Body of pancreas (tissue), 4 donors: ENCODE data around the gene TTC33.

Source experiments
- POLR2A ChIP-seq, 3 donors: fragments of 450-650 bp; IDR thresholded peaks; one replicate each; pipeline ENCODE4 v1.6.1; 2016; ENCODE audit warnings: antibody characterized with exemption in 3 of 3, mild to moderate bottlenecking in 2 of 3
- TF ChIP-seq, protein P1 (sequence below), 7 experiments: fragments of 450-650 bp in 4 of 7; fragments of 200-600 bp in 3 of 7; sonication (generic) in 3 of 7; IDR thresholded peaks; one replicate each; pipeline ENCODE4 v1.5.1; 2016 to 2019; ENCODE audit warnings: antibody characterized with exemption in 7 of 7

DNA sequence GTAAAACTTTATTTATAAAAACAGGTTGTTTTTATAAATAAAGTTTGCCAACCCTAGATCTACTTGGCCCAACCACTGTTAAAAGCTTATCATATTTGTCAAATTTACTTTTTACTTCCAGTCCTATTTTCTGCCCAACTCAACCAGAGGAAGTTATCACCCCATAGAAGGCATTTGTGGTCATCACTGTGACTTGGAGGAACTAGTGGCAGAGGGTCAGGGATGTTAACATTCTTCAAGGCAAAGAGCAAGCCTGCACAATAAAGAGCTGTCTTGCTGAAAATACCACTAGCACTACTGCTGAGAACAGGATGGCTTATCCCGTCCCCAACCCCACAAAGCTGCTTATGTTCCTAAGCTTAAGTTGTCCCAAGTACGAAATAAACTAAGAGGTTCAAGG is 22.3 kb downstream of the TTC33 start:
- TF ChIP-seq, protein P1, sequence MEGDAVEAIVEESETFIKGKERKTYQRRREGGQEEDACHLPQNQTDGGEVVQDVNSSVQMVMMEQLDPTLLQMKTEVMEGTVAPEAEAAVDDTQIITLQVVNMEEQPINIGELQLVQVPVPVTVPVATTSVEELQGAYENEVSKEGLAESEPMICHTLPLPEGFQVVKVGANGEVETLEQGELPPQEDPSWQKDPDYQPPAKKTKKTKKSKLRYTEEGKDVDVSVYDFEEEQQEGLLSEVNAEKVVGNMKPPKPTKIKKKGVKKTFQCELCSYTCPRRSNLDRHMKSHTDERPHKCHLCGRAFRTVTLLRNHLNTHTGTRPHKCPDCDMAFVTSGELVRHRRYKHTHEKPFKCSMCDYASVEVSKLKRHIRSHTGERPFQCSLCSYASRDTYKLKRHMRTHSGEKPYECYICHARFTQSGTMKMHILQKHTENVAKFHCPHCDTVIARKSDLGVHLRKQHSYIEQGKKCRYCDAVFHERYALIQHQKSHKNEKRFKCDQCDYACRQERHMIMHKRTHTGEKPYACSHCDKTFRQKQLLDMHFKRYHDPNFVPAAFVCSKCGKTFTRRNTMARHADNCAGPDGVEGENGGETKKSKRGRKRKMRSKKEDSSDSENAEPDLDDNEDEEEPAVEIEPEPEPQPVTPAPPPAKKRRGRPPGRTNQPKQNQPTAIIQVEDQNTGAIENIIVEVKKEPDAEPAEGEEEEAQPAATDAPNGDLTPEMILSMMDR (IDR thresholded peaks at IDR 0.05) = no peak
- no peak for TF ChIP-seq POLR2A (IDR thresholded peaks at IDR 0.05)
